ENCODE results near the gene MAST1.
A peak's percentile ranks its signal among the peaks of the same experiment; 100 is the strongest.
"Not testable (repeated sequence)": the region's sequence is repeated elsewhere in the genome, so short reads cannot be mapped to it uniquely, and the experiment has no call there.

The MAST1 gene

GRCh38 chr19:12872941-12873890, 34.9 kb downstream of the MAST1 start:
- peak; percentile 68 for DNase-seq

- no peak for DNase-seq
These were observed 35.8 kb downstream of the MAST1 start for GRCh38 chr19:12873891-12874745.

GRCh38 chr19:12875086-12875485, 36.8 kb downstream of the MAST1 start:
- DNase-seq: no peak

- no peak for DNase-seq
These were observed 42.3 kb downstream of the MAST1 start for GRCh38 chr19:12880551-12881171.

GRCh38 chr19:12881172-12881808, 43.0 kb downstream of the MAST1 start, which contains the start of gene DNASE2:
DNASE2 (minus strand) TSS chr19:12881449; CDS start chr19:12881375, 74 bp downstream.
- DNase-seq: peak; percentile 89

GRCh38 chr19:12882589-12882988, 44.3 kb downstream of the MAST1 start:
- DNase-seq: no peak

- no peak for DNase-seq
These were observed 45.9 kb downstream of the MAST1 start for GRCh38 chr19:12884202-12884601.

- DNase-seq: no peak
These were observed 46.3 kb downstream of the MAST1 start for GRCh38 chr19:12884627-12884925.

GRCh38 chr19:12884926-12885748, 46.8 kb downstream of the MAST1 start:
- DNase-seq: peak; percentile 48

GRCh38 chr19:12885749-12886650, 47.7 kb downstream of the MAST1 start:
- DNase-seq: no peak

- no peak for DNase-seq
These were observed 48.3 kb downstream of the MAST1 start for GRCh38 chr19:12886651-12886968.

GRCh38 chr19:12886969-12887747, 48.8 kb downstream of the MAST1 start, which contains the start of gene KLF1:
KLF1 (minus strand) TSS chr19:12887201; CDS start chr19:12887140, 61 bp downstream.
- DNase-seq: no peak

GRCh38 chr19:12888006-12888603, 49.8 kb downstream of the MAST1 start:
- DNase-seq: no peak

- DNase-seq: not testable (repeated sequence)
These were observed 52.0 kb downstream of the MAST1 start for GRCh38 chr19:12890299-12890786.

- DNase-seq: peak; percentile 99
These were observed 52.7 kb downstream of the MAST1 start, which contains the start of gene GCDH for GRCh38 chr19:12890787-12891552. GCDH (plus strand) TSS chr19:12891160; CDS start chr19:12891305, 145 bp downstream.

- no peak for DNase-seq
These were observed 53.3 kb downstream of the MAST1 start for GRCh38 chr19:12891553-12892021.

GRCh38 chr19:12893582-12893981, 55.3 kb downstream of the MAST1 start:
- DNase-seq: no peak

- no peak for DNase-seq
These were observed 58.1 kb downstream of the MAST1 start for GRCh38 chr19:12896460-12896859.
